GM20000 (cell line): Measurements from ENCODE around the gene ATF6B.

ENCODE experiments used
- DNase-seq: peaks from one replicate; pipeline ENCODE4 v3.0.0; 2012; ENCODE audit warnings: low spot score
- CTCF ChIP-seq: IDR thresholded peaks from 2 replicates; pipeline ENCODE4 v1.5.1; 2012; ENCODE audit warnings: mild to moderate bottlenecking, control low read depth; ENCODE audit errors: extremely low read depth, missing control alignments

The ATF6B gene

DNA sequence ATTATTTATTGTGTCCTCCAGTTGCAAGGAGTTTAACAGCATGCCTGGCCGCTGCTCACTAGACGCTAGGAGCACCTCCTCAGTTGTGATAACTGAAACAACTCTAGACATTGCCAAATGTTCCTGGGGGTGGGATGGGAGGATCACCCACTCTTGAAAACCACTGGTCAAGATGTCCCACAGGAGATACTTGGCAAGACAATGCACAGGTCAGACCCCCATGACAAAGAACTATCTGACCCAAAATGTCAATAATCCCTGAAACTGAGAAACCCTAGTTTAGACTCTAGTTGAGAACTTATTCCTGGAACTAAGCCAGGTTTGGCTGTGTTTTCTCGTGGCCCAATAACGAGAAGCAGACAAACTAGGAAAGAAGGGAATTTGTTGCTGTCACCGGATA lies 11.5 kb upstream of the ATF6B start:
- TF ChIP-seq CTCF = no peak
- no peak for DNase-seq

DNA sequence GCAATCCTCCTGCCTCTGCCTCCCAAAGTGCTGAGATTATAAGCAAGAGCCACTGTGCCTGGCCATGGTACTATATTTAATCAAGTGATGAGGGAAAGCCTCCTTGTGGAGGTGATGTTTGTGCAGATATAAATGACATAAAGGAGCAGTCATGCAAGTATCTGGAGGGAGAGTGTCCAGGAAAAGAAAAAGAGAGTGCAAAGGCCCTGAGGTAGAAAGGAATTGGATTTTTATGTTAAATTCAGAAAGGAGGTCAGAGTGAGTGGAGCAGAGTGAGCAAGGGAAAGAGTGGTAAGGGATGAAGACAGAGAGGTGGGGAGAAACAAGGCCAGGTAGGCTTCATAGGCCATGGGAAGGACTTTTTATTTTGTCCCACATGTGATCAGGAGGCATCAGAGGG lies 9.4 kb upstream of the ATF6B start:
- TF ChIP-seq CTCF = no peak
- DNase-seq = no peak

- DNase-seq = no peak
- no peak for TF ChIP-seq CTCF
Measured at GRCh38 chr6:32133786-32134185, 5.7 kb upstream of the ATF6B start.

GRCh38 chr6:32132110-32132509 lies 4.1 kb upstream of the ATF6B start:
- no peak for DNase-seq
- TF ChIP-seq CTCF = no peak

- TF ChIP-seq CTCF = no peak
- no peak for DNase-seq
Measured at GRCh38 chr6:32131439-32131948, 3.4 kb upstream of the ATF6B start.

DNA sequence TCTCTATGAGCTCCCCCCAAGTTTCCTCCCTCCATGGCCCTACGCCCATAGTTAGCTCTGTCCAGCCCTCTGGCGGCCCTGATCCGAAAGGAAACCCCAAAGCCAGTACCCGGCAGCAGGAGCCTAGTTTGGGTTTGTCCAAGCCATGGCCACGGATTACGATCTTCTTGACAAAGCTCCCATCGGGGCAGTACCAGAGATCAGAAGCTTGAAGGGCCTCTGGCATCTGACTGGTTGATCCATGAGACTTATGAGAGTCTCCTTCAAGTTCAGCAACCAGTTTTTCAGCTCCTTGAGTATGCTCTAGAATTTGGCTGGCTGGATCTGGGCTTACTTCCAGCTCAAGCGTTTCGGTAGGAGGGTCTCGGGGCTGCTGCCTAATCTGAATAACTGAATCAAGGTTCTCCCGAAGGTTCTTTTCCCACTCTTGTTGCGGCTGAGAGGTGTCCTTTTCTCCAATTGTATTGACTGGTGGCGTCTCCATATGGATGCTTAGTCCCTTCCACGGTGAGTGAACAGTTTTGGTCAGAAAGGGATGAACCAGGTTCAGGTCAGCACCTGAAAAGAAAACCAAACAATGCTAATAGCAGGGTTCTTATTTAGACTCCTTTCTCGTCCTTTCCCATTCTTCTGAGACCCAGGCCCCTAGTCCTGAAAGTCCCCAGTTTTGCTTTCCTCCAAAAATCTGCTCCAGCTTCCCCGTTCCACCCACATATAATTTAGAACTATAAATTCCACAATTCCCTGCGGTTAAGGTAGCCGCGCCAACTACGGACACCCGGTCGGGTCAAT lies 1.4 kb upstream of the ATF6B start:
- no peak for TF ChIP-seq CTCF
- no peak for DNase-seq

DNA sequence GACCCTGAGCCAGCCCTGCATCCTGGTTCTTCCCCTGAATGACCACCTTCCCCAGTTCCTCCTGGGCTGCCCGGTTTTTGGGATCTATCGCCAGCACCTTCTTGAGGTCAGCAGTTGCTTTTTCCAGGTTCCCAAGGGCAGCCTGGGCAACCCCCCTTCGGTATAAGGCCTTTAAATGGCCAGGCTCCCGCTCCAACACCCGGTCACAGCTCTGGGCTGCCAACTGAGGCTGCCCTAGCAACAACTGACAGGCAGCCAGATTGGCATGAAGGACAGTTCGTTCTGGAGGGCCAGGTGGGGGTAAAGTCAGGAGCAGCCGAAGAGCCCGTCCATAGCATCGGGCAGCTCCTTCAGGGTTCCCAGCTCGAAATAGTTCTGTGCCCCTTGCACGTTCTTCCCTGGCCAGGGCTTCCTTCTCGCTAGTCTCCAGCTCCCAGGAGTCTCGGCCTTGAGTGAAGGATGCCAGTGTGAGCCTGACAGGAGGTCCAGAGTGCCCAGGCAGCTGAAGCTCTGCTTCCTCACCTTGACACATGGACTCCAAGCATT lies 778 bp upstream of the ATF6B start:
- no peak for DNase-seq
- no peak for TF ChIP-seq CTCF
